Measurements from ENCODE around the gene SCRG1. TPM values are rescaled to one million over a fixed set of nuclear protein-coding genes. Genes with fewer than 3 reads are reported as not detected.

The SCRG1 gene
- total and polyA plus RNA-seq, 2 donors (not counting 1 experiment from before 2014, with no cell fraction given): not detected

GRCh38 chr4:173371292-173372192, 27.4 kb downstream of the SCRG1 start:
- ChIA-PET CTCF (interaction anchor here (1.0 to 3.9 kb wide), 6 partner anchors 15 to 71 kb away, joined by 3 to 28 read pairs (median 4); partner anchors contain the start of gene HMGB2), POLR2A (interaction anchor here (4.5 kb wide), 1 partner anchor 38 kb away, joined by 134 read pairs; the partner anchor contains the start of gene HMGB2)
- intact Hi-C loops (cut with micrococcal nuclease): loop anchor here (5.0 kb wide), 1 partner anchor 46 kb away; no protein-coding TSS in a partner anchor
- H3K9me3 Mint-ChIP-seq (ENCODE audit: insufficient read depth): no peaks in the 10 kb centered on the region
- peaks cover 0 to 2% (median 0%) of the 10 kb centered on the region in 4 experiments for H3K27me3 ChIP-seq (replicated peaks in 1 of 4; ENCODE audit: control extremely low read depth in 1 of 4, control insufficient read depth in 3 of 4, insufficient read depth in 4 of 4, low read length in 3 of 4)
- DNase-seq (peak; percentile 68), ATAC-seq (ENCODE audit: low read depth) (no peak)
- H3K27ac Mint-ChIP-seq: peak overlapping the region; percentile 87
- H4K20me1 ChIP-seq (ENCODE audit: control insufficient read depth, insufficient read depth, low read length, poor library complexity, severe bottlenecking): no peaks in the 10 kb centered on the region
- TF ChIP-seq CTCF (IDR thresholded peaks at IDR 0.05) (no peak), EZH2 (IDR thresholded peaks at IDR 0.05; ENCODE audit: borderline replicate concordance, insufficient read depth, low read depth, low read length, poor library complexity, severe bottlenecking) (no peak)
- H3K79me2 ChIP-seq (ENCODE audit: control insufficient read depth, insufficient read depth, low read length): peaks cover 6% of the 10 kb centered on the region
- H3K27ac ChIP-seq (ENCODE audit: low read length in 2 of 2): peak overlapping the region in 1 of 2 donors; percentile 21
- H3K9me3 ChIP-seq (ENCODE audit: control extremely low read depth in 1 of 3, control insufficient read depth in 2 of 3, insufficient read depth in 1 of 3, low read length in 2 of 3): no peaks in the 10 kb centered on the region
- peaks cover 21% of the 10 kb centered on the region for H3K4me1 Mint-ChIP-seq
- H3K27me3 Mint-ChIP-seq: peaks cover 3% of the 10 kb centered on the region
- peak overlapping the region; percentile 99 for H2AFZ ChIP-seq (ENCODE audit: insufficient read depth, low read depth, low read length, poor library complexity, severe bottlenecking)
- H3K36me3 ChIP-seq (replicated peaks in 1 of 2; ENCODE audit: control extremely low read depth in 1 of 2, control insufficient read depth in 1 of 2, extremely low read depth in 1 of 2, insufficient read depth in 2 of 2, low read length in 1 of 2): no peaks in the 10 kb centered on the region
- peaks cover 9 to 12% of the 10 kb centered on the region in 2 donors for H3K4me1 ChIP-seq (ENCODE audit: control insufficient read depth in 2 of 2, insufficient read depth in 2 of 2, low read length in 2 of 2)
- H3K4me3 Mint-ChIP-seq: peak overlapping the region; percentile 100
- peak overlapping the region; percentile 99 for H3K4me2 ChIP-seq (replicated peaks; ENCODE audit: low read depth, low read length, poor library complexity, severe bottlenecking)
- peak overlapping the region; percentile 94 for H3K9ac ChIP-seq (ENCODE audit: low read length)
- WGBS (ENCODE audit: insufficient coverage): under 1% methylated on average over 67 of the region's 68 CpGs
- H3K4me3 ChIP-seq (ENCODE audit: control extremely low read depth in 1 of 5, extremely low read depth in 1 of 5, insufficient read depth in 1 of 5, low read depth in 2 of 5, low read length in 4 of 5): peak overlapping the region; percentile 32 to 100 (median 98)
